GM20431 (cell line): ENCODE data around the gene EGR1.

Source experiments
- in situ Hi-C: fragments of 300-500 bp; cut with MseI, MboI; formaldehyde crosslinking; loops from one replicate; pipeline ENCODE4 v1.15.0; 2020; ENCODE audit warnings: low sequenced_read_pairs; ENCODE audit not compliant: unreplicated experiment

EGR1 gene

DNA sequence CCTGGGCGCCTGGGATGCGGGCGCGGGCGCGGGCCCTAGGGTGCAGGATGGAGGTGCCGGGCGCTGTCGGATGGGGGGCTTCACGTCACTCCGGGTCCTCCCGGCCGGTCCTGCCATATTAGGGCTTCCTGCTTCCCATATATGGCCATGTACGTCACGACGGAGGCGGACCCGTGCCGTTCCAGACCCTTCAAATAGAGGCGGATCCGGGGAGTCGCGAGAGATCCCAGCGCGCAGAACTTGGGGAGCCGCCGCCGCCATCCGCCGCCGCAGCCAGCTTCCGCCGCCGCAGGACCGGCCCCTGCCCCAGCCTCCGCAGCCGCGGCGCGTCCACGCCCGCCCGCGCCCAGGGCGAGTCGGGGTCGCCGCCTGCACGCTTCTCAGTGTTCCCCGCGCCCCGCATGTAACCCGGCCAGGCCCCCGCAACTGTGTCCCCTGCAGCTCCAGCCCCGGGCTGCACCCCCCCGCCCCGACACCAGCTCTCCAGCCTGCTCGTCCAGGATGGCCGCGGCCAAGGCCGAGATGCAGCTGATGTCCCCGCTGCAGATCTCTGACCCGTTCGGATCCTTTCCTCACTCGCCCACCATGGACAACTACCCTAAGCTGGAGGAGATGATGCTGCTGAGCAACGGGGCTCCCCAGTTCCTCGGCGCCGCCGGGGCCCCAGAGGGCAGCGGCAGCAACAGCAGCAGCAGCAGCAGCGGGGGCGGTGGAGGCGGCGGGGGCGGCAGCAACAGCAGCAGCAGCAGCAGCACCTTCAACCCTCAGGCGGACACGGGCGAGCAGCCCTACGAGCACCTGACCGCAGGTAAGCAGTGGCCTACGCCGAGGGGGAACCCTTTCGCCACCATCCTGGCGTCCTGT lies at the start of gene EGR1:
EGR1 (plus strand) TSS at position 219 of the 864 bp plus-strand sequence; CDS start at position 502, 283 bp downstream.
- in situ Hi-C loops: no loop called here

DNA sequence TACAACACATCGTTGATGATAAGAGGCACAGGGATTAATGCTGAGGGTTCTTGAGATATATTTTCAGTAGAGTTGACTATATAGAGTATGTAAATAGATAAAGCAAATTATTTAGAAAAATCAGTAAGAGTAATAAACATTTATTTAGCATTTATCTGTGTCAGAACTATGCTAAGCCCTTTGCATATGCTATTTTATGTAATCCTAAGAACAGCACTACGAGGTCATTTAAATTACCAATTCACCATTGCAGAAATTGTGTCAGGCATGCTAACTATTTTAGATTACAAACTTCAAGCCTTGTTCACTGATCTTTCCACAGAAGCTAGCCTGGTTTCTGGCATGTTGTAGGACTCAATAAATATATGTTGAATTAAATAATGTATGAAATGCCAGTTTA lies 46.8 kb upstream of the EGR1 start:
- in situ Hi-C loops: no loop called here

DNA sequence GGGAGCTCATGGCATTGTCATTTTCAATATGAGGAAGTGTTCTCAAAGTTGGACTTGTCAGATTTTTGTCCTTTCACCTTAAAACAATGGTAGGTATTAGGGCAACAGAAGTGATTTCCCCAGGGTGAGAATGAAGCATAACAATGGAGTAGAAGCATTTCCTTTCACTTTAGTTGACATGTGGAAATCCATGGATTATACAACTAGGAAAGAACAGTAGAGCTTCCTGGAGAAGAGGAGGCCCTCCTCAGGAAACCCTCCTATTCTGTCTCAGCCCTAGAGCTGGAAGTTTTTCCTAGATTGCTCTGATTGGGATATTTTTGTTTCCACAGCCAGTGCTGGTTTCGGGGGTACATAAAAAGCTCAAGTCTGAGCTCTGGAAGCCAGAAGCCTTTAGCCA lies 40.2 kb upstream of the EGR1 start:
- in situ Hi-C loops: no loop called here

DNA sequence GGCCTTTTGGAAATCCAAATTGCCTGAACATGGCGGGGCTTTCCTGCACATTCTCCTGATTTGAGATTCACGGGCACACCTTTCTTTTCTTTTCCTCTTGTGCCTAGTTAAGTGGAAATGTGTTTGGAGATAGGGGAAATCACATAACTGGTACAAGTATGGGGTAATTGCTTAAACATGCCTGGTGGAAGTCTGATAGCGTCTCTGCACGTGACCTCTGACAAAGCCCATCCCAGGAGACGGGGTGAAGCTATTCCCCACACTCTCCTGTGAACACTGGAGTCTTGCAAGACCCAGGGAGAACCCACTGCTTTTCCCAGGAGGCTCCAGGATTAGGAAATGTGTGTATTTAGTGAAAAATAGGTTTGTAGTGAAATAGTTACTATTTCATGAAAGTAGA lies 29.3 kb upstream of the EGR1 start:
- in situ Hi-C loops: no loop called here

DNA sequence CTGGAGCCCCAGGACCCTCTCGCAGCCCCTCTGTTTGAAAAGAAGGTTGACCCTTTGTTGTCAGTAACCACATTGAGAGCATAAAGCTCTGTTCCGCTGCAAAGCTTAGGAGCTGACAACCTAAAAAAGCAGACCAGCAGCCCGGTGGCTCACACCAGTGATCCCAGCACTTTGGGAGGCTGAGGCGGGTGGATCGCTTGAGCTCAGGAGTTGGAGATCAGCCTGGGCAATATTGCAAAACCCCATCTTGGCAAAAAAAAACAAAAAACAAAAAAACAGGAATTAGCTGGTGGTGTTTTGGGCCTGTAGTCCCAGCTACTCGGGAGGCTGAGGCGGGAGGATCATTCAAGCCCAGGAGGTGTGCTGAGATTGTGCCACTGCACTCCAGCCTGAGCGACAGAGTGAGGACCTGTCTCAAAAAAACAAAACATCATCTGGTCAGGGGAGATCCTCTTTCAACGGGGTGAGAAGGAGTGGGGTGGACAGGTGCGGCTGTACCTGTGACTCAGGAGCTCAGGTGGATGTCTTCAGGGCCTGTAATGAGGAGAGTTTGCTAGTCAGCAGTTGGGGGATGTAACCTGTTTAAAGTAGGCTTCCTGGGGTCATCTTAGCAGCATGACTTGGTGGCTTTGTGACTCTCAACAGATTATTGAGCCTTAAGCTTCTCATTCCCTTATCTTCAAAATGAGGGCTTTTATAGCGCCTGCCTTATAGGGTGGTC lies 27.1 kb upstream of the EGR1 start:
- in situ Hi-C loops: no loop called here

DNA sequence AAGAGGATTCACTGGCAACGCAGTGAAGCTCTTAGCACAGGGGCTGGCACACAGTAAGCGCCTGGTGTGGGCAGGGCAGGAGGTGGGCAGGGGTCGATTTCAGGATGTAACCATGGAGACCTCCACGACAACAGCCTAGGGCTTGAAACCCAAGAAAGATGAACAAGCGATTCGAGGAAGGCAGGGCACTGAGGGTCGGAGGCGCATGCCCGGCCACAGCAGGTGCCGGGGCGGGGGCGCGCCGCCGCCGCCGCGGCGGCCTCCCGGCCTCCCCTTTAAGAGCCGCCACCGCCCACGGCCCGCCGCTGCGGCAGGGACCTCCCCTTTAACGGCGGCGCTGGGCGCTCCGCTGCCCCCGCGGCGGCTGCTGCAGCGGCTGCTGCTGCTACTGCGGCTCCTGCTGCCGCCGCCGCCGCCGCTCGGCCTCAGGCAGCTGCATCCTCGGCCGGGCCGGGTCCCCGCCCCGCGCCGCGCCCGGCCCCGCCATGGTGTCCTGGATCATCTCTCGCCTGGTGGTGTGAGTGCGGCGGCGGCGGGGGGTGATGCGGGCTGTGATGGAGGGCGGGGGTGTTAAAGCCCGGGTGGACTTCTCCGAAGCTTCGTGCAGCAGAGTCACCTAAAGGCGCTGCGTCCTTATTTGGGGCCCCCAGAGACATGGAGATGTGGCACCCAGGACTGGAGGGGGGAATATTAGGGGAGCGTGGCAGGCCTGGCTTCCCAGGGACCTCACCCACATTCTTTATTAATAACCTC lies 26.4 kb upstream of the EGR1 start, which contains the start of gene REEP2:
REEP2 (plus strand) TSS at position 334 of the 753 bp plus-strand sequence; CDS start at position 486, 152 bp downstream.
- in situ Hi-C loops: no loop called here

DNA sequence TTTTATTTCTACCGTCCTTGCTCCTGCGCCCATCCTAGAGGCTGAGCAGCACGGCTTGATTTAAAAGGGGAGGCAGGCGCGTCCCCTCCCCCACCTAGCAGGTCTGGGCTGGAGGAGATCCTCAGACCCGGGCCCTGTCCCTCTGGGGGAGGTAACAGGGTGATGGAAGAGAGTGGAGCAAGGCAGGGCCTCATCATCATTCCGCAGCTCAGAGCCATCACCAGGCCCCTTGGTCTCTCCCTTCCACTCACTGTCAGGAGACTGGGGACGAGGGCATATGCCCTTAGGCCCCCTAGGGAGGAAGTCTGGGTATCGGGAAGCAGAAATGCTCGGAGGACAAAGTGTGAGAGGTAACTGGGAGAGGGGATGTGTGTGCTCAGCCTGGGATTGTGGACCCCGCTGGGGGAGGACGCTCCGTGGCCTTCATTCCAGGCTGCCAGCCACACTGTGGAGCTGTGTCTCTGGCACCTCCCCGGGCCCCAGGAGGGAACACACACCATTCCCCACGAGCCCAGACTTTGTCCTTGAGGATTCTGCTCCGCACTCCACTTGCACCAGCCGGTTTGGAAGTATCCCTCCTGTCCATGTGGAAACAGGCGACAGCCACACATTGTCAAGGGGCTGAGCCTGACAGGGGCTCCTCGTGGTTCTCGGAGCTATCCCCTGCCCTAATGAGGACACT lies 25.7 kb upstream of the EGR1 start:
- in situ Hi-C loops: no loop called here

DNA sequence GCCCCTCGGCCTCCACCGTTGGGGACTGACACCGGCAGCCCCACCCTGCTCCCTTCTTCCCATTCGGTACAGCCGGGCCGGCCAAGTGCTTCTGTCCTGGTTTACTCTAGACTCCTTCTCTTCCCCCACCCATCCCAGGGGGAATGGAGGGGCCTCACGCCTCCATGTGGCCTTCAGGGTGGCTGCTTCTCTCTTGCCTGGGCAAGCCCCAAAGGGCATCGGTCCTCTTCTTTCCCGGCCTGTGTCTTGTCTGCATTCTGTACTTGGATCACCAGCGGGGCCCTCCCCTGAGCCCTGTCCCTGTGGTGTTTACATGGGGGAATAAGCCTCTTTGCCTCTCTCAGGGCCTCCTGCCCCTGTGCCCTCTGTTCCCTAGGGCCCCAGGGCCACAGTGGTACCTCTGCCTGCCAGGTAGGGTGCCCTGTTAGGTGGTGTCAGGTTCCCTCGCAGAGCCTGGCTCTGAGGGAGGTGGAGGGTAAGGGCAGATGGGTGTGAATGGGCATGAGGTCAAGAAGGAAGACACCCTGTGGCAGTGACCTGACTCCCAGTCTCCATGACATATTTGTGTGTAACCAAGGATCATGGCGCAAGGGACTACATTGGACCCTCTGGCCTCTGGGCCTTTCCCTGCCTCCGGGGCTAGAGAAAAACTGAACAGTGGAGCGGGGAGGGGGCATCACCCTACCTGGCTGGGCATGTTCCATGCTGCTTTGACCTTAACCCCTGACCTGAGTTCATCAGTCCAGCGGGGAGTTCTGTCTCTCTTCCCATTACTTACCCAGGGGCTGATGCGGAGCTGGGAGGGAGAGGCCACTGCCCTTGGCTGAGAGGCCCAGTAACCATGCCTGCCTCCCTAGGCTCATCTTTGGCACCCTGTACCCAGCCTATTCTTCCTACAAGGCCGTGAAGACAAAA lies 24.9 kb upstream of the EGR1 start:
- in situ Hi-C loops: no loop called here

DNA sequence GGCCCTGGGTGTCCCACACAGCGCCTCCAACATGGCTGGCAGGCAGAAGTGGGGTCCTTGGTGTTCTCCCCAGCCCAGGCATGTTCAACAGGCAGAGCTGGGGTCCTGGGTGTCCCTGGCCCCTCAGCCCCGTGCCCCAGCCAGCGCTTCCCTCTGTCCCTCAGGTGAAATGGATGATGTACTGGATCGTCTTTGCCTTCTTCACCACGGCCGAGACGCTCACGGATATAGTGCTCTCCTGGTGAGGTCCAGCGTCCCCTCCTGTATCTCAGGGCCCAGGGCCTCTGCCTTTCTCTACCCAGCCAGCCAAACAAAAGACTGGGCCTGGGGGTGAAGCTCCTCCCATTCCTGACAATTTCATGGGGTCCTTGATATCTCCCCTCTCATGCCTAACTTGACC lies 24.1 kb upstream of the EGR1 start:
- in situ Hi-C loops: no loop called here

DNA sequence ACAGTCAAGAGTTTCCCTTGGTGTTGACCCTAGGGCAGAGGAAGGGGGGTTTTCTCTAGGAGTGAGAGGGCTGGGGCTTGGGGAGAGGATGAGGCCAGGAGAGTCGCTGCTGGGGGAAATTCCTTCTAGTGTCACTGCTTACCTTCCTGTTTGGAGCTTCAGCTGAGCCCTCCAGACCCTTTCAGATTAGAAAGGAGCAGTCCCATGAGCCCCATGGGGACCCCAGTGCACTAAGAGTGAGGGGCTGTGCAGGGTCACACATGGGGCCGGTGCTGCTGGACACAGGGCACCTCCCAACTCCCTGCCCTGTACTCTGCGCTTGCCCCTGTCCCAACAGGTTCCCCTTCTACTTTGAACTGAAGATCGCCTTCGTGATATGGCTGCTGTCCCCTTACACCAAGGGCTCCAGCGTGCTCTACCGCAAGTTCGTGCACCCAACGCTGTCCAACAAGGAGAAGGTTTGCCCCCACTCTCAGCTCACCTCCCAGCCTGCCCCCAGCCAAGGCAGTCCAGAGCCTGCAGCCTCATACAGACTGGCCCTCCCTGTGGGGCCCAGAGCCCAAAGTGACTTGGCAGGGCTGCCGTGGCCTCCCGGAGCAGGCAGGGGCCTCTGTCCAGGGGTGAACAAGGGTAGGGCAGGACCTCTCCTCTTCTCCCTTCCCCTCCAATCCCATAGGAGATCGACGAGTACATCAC lies 21.1 kb upstream of the EGR1 start:
- in situ Hi-C loops: no loop called here

DNA sequence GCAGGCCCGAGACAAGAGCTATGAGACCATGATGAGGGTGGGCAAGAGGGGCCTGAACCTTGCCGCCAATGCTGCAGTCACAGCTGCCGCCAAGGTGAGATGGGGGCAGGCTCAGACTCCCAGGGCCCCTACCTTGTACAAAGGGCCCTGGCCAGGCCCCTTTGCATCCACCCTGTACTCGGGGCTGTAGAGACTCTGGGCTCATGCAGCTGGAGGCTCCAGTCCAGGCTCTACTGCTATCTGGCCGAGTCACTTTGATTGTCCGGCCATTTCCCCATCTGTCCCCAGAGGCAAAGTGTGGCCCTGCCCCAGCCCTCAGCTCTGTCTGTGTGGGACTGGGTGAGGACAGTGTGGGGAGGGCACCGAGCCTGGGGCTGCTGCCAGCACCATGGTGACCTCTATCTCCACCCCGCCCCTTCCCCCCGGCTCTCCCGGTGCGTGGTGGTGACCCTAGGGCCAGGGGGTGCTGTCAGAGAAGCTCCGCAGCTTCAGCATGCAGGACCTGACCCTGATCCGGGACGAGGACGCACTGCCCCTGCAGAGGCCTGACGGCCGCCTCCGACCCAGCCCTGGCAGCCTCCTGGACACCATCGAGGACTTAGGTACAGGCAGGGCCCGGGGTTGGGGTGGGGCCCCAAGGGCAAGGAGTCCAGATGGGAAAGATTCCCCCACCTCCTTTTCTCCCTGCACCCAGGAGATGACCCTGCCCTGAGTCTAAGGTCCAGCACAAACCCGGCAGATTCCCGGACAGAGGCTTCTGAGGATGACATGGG lies 20.3 kb upstream of the EGR1 start:
- in situ Hi-C loops: no loop called here

DNA sequence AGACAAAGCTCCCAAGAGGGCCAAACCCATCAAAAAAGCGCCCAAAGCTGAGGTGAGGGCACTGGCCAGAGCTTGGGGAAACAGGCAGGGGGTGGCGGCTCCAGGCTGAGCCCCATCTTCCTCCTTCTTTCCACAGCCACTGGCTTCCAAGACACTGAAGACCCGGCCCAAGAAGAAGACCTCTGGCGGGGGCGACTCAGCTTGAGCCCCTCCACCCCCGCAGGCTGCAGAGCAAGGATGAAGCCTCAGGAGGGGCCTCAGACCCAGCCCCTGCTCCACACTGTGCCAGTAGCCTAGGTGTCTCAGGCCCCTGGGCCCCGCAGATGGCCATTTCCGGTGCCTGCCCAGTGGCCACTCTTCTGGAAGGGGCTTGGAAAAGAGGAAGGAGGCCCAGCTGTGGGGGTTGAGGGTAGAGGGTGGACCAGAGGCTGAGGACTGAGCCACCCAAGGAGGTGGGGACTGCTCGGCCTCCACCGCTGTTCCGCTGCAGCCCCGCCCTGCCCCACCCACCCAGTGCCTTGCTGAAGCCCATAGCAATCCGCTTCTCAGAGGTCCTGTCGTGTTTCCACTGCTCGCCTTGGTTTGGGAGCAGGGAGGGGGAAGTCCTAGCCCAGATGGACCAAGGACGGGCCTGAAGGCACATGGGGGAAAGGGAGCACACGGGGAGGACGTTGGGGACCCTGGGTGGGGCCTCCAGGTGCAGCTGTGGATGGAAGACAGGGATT lies 19.6 kb upstream of the EGR1 start:
- in situ Hi-C loops: no loop called here

DNA sequence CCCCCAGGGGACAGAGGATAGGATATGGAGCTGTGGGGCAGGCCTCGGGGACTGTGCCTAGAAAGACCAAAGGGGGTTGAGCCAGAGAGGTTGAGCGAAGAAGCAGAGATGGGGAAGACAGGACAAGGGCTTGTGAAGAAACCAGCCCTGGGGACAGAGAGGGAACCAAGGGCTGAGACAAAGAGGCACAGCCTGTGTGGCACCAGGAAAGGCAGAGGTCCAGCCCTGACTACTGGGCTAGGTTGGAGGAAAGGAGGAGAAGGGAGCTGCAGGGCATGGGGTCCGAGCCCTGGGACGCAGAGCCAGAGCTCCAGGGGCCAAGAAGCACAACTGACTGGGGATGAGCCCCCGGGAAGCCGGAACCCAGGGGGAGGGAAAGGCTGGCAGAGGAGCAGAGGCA lies 17.2 kb upstream of the EGR1 start:
- in situ Hi-C loops: no loop called here

DNA sequence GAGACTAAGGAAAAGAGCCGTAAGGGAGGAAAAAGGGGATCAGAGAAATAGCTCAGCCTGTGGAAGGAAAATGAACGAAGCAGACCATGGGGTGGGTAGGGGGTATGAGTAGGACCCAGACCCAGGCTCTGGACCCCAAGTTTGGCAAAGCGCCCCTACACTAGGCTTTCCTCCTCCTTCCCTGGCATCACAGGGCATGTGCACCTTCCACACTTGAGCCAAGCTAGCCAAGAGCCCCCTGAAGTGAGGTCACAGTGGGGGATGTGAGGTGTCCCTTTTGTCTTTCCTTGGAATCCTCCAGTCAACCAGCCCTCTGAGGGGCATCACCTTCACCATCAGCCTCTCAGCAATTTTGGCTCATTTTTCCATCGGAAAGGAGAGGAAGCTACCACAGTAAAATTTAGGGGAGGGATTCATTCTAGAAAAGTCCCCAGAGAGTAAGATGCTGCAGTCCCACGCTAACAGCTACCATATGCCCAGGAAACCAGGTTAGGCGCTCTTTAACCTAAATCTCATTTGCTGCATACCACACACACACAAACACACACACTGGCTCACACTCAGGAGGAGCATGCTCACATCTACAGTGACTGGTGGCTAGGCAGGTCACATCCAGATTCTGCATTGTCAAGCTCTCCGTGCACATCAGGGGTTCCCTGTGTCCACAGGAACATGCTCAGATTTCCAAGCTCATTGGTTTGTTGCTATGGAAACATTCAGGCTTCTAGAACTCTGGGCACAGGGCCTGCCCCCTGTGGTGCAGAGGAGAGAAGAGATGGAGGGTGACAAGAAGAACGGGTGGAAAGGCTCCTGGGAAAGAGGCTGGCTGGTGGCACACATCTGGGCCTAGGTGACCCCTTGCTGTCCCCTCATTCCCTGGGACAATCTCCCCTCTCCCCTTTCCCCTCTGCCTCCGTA lies 16.5 kb upstream of the EGR1 start:
- in situ Hi-C loops: no loop called here

DNA sequence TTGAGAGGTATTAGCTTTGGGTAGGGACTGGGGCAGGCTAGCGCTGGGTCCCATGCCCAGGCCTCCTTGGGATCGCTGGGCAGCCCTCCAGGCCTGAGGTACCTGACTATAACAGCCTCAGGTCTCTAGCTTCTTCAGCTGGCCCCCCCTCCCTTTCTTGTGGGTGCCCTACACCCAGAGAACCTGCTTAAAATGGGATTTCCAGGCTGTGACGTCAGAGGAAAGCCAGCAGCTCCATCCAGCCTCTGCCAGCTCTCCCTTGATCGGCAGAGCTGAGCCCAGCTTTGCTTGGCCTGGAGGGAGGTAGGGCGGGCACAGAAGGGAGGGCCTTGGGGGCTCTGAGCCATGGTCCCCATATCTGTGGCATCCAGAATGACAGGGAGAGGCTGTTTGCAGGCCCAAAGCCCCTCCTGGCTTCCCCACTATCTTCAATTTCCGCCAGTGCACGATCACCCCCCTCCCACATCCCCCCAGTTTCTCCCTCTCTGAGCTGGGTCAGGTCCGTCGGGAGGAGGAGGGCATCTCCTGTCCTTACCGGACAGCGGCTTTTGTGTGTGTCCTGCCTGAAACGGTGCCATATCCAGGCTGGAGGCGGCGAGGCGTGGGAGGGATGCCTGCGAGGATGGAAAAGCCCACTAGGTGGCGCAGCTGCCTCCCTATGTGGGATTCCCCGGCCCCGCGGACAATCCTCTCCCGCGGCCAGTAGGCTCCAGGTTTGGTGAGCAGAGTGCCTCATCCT lies 15.6 kb upstream of the EGR1 start:
- in situ Hi-C loops: no loop called here
